ENCODE results near the gene TLL1. TPM values are rescaled to one million over a fixed set of nuclear protein-coding genes. Genes with fewer than 3 reads are reported as not detected.

TLL1 gene
- total RNA-seq, 4 donors from 2014 or later: 1.7 to 9.6 (median 7.1) TPM

- TF ChIP-seq CTCF (IDR thresholded peaks at IDR 0.05; ENCODE audit: low read depth): no peak
Observed at GRCh38 chr4:165926307-165926706, 53.3 kb downstream of the TLL1 start.

DNA sequence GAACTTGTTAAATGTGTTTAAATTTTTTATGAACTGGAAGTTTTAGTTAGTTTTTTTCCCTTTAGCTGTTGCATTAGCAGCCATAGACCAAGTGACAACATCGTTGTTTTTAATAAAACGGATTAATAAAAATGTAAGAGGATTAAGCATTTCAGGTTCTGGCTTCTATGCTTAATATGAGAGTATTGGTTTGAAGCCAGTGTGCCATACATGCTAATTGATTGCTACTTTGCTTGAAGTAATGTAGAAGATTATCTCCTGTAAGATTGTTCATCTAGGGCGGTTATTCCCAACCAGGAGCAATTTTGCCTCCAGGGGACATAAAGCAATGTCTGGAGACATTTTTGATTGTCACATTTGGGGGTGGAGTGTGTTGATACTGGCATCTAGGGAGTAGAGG lies 54.3 kb downstream of the TLL1 start:
- TF ChIP-seq CTCF (IDR thresholded peaks at IDR 0.05; ENCODE audit: low read depth): no peak

DNA sequence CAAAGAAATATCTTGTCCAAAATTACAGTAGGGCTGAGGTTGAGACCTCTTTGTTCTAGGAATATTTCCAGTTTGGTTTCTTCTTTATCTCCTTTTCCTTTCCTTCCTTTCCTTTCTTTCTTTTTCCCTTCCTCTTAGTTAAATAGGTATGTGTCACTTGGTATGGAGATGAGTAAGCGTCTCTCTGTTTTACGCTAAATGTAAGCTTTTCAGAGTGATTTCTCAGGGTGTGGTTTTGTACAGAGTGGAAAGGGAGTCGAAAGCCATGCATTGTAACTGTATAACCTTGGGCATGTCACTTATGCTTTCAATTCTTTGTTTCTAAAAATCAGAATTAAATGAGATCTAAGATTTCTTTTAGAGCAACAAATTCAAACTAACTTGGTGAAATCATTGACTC lies 54.8 kb downstream of the TLL1 start:
- TF ChIP-seq CTCF (IDR thresholded peaks at IDR 0.05; ENCODE audit: low read depth): no peak

DNA sequence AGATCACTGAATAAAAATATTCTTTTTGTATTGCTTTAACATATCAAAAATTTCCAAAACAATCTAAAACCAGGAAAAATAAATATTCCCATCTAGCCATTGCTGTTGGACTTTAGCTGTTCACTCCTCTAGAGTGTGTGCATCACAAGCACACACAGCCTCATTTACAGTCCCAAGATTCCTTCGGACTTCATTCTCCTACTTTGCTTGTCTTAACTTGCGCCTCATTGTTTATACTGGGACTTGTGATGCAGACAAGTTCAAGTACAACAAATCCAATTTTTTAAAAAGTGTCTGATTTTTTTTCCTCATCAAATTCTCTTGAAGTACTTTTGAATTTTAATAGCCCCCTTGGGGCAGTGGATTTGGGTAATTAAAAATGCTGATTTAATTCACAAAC lies 55.6 kb downstream of the TLL1 start:
- TF ChIP-seq CTCF (IDR thresholded peaks at IDR 0.05; ENCODE audit: low read depth): no peak

DNA sequence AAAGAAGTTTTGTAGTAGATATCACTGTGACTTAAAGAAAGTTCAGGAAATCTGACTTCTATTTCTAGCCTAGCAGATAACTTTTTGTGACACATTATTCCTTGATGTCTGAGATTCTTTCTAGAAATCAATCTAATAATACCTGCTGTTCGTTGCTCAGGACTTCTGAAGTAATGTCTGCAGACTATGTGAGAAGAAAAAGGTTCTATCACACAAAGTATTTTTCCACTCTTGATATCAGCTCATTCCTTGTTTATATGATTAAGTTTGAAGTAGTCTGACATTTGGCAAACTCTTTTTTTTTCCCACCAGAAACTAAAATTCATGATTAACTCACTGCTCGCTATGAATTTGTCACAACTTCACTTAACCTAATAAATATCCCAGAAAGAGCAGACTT lies 56.6 kb downstream of the TLL1 start:
- TF ChIP-seq CTCF (IDR thresholded peaks at IDR 0.05; ENCODE audit: low read depth): no peak

- TF ChIP-seq CTCF (IDR thresholded peaks at IDR 0.05; ENCODE audit: low read depth): no peak
Observed at GRCh38 chr4:165931741-165932140, 58.7 kb downstream of the TLL1 start.

DNA sequence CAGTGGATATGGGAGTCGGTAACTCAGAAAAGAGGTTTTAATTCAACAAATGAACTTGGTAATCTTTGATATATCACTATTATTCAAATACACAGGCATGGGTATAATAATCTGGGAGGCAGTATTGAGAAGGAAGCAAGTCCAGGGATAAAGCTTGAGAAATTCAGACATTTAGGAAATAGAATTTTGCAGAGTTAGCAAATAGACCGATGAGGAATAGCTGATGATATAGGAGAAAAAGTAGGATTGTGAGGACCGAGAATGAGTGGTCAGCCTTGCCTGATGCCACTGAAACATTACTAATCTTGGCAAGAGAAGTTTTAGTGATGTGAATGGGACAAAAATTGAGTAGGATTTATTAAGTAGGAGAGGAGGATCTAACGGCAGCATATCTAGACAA lies 71.9 kb downstream of the TLL1 start:
- TF ChIP-seq CTCF (IDR thresholded peaks at IDR 0.05; ENCODE audit: low read depth): no peak

DNA sequence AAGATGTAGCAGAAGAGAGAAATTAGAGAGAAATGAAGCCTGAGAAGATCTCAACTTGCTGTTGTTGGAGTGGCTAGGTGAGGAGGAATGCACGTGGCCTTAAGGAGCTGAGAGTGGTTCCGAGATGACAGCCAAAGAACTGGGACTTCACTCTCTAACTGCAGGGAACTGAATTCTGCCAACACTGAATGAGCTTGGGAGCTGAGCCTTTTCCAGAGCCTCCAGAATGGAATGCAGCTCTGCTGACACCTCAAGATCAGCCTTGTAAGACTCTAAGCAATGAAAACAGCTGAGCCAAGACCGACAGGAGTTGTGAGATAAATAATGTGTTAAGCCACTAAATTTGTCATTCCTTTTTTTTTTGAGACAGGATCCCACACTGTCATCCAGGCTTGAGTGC lies 73.0 kb downstream of the TLL1 start:
- no peak for TF ChIP-seq CTCF (IDR thresholded peaks at IDR 0.05; ENCODE audit: low read depth)
